Measurements from ENCODE around the gene ZNF587.
"Not testable (repeated sequence)": the region's sequence is repeated elsewhere in the genome, so short reads cannot be mapped to it uniquely, and the experiment has no call there.

Gene ZNF587

GRCh38 chr19:57888560-57889231, 39.0 kb downstream of the ZNF587 start, which contains the start of gene ZNF814:
TSS of gene ZNF814 (minus strand) at chr19:57889037. CDS start at chr19:57888802, 235 bp downstream.
- DNase-seq: no peak

- DNase-seq: not testable (repeated sequence)
Measured at GRCh38 chr19:57890706-57891105, 41.0 kb downstream of the ZNF587 start.

GRCh38 chr19:57900311-57900710, 50.7 kb downstream of the ZNF587 start:
- DNase-seq: no peak

GRCh38 chr19:57903618-57904184, 54.0 kb downstream of the ZNF587 start:
- no peak for DNase-seq

GRCh38 chr19:57905258-57905657, 55.6 kb downstream of the ZNF587 start:
- no peak for DNase-seq

- no peak for DNase-seq
Measured at GRCh38 chr19:57907394-57907793, 57.7 kb downstream of the ZNF587 start.

- no peak for DNase-seq
Measured at GRCh38 chr19:57914531-57914930, 64.9 kb downstream of the ZNF587 start.

All from NCI-H1694 treated with DMSO at 0.1 percent for 48 hours (cell line).